Liver (tissue), 9 donors: Measurements from ENCODE around the gene SLIT3. TPM values are rescaled to one million over a fixed set of nuclear protein-coding genes. Genes with fewer than 3 reads are reported as not detected.

Experiments
- DNase-seq: peaks from one replicate; pipeline ENCODE4 v3.0.0-alpha.2; 2017; ENCODE audit warnings: low spot score
- H3K27ac ChIP-seq, 2 donors: one replicate each; pipeline ENCODE4 v1.7.0; 2013; ENCODE audit warnings: inconsistent platforms in 2 of 2, low read length in 2 of 2, control low read depth in 1 of 2, low read depth in 1 of 2, mild to moderate bottlenecking in 1 of 2
- H3K27me3 ChIP-seq, 4 donors: one replicate each; pipeline versions ENCODE4 v1.6.1 to v1.7.0; 2013; ENCODE audit warnings: low read length in 3 of 4, inconsistent platforms in 1 of 4, mild to moderate bottlenecking in 1 of 4, moderate library complexity in 1 of 4; ENCODE audit not compliant: control insufficient read depth in 4 of 4, insufficient read depth in 4 of 4
- H3K36me3 ChIP-seq, 4 donors: one replicate each; pipeline versions ENCODE4 v1.6.1 to v1.7.0; 2013; ENCODE audit warnings: low read length in 3 of 4, mild to moderate bottlenecking in 3 of 4, low read depth in 1 of 4, moderate library complexity in 1 of 4; ENCODE audit not compliant: control insufficient read depth in 4 of 4, insufficient read depth in 3 of 4
- H3K4me1 ChIP-seq, 4 donors: one replicate each; pipeline versions ENCODE4 v1.6.1 to v1.7.0; 2013; ENCODE audit warnings: low read length in 3 of 4, mild to moderate bottlenecking in 3 of 4, moderate library complexity in 1 of 4; ENCODE audit not compliant: control insufficient read depth in 4 of 4, insufficient read depth in 4 of 4
- H3K4me3 ChIP-seq, 3 donors: one replicate each; pipeline versions ENCODE4 v1.6.1 to v1.7.0; 2013; ENCODE audit warnings: low read length in 3 of 3, control low read depth in 1 of 3, low read depth in 1 of 3, mild to moderate bottlenecking in 1 of 3
- H3K9ac ChIP-seq, 2 donors: one replicate each; pipeline ENCODE4 v1.7.0; 2013; ENCODE audit warnings: low read length in 2 of 2, mild to moderate bottlenecking in 2 of 2, moderate library complexity in 2 of 2, control low read depth in 1 of 2, low read depth in 1 of 2
- H3K9me3 ChIP-seq, 4 donors: one replicate each; pipeline versions ENCODE4 v1.6.1 to v1.7.0; 2013; ENCODE audit warnings: low read length in 3 of 4; ENCODE audit not compliant: control insufficient read depth in 4 of 4
- EGR1 ChIP-seq, 2 donors: IDR thresholded peaks; 2 replicates each; pipeline ENCODE4 v1.6.1; 2016 to 2018; ENCODE audit warnings: antibody characterized with exemption in 2 of 2, low read depth in 2 of 2
- FOXA1 ChIP-seq: IDR thresholded peaks from 2 replicates; pipeline ENCODE4 v1.6.1; 2016; ENCODE audit warnings: antibody characterized with exemption
- FOXA2 ChIP-seq: IDR thresholded peaks from 2 replicates; pipeline ENCODE4 v1.6.1; 2016; ENCODE audit warnings: antibody characterized with exemption
- GABPA ChIP-seq, 2 donors: IDR thresholded peaks in 1 of 2; conservative IDR thresholded peaks in 1 of 2; 2 replicates each; pipeline ENCODE4 v1.6.1; 2016; ENCODE audit warnings: antibody characterized with exemption in 2 of 2, mild to moderate bottlenecking in 1 of 2, moderate library complexity in 1 of 2
- HNF4A ChIP-seq, 2 donors: conservative IDR thresholded peaks; 2 replicates each; pipeline ENCODE4 v1.6.1; 2016; ENCODE audit warnings: antibody characterized with exemption in 2 of 2, mild to moderate bottlenecking in 2 of 2
- HNF4G ChIP-seq: IDR thresholded peaks from 2 replicates; pipeline ENCODE4 v1.6.1; 2016; ENCODE audit warnings: antibody characterized with exemption
- JUND ChIP-seq, 2 donors: IDR thresholded peaks; 2 replicates each; pipeline ENCODE4 v1.6.1; 2016; ENCODE audit warnings: antibody characterized with exemption in 2 of 2
- NR2F2 ChIP-seq: IDR thresholded peaks from 2 replicates; pipeline ENCODE4 v1.6.1; 2016; ENCODE audit warnings: antibody characterized with exemption
- RAD21 ChIP-seq, 2 donors: IDR thresholded peaks; 2 replicates each; pipeline ENCODE4 v1.6.1; 2016; ENCODE audit warnings: antibody characterized with exemption in 2 of 2, mild to moderate bottlenecking in 2 of 2
- RXRA ChIP-seq, 2 donors: IDR thresholded peaks; 2 replicates each; pipeline ENCODE4 v1.6.1; 2017 to 2018; ENCODE audit warnings: antibody characterized with exemption in 2 of 2, mild to moderate bottlenecking in 1 of 2
- SP1 ChIP-seq: IDR thresholded peaks from 2 replicates; pipeline ENCODE4 v1.6.1; 2018; ENCODE audit warnings: antibody characterized with exemption, mild to moderate bottlenecking
- TAF1 ChIP-seq: conservative IDR thresholded peaks from 2 replicates; pipeline ENCODE4 v1.6.1; 2016; ENCODE audit warnings: antibody characterized with exemption, mild to moderate bottlenecking
- YY1 ChIP-seq: IDR thresholded peaks from 2 replicates; pipeline ENCODE4 v1.6.1; 2016; ENCODE audit warnings: antibody characterized with exemption, mild to moderate bottlenecking
- WGBS: extraction: QIAGEN DNeasy Blood & Tissue Kit; methylation state at CpG from one replicate; pipeline ENCODE4 v1.1.7; 2013; 5-methylcytosine and 5-hydroxymethylcytosine counted together
- polyA plus RNA-seq, 2 donors: library from polyadenylated mRNA; stranded (reverse) in 1 of 2; unstranded in 1 of 2; fragments of 200-250 nt in 1 of 2; fragments of >200 nt in 1 of 2; fragmentation: Nextera tagmentation in 1 of 2; extraction: Ambion mirVana in 1 of 2; gene quantifications; one replicate each; pipeline versions ENCODE4 v1.2.1 to v1.2.3, GENCODE V29; 2013 to 2015
- total RNA-seq, 2 donors: library from RNA; depleted of rRNA; stranded (reverse); fragments of >200 nt; gene quantifications; one replicate each; pipeline ENCODE4 v1.2.3, GENCODE V29; 2014
- TF ChIP-seq, protein P1 (sequence below): IDR thresholded peaks from 2 replicates; pipeline ENCODE4 v1.6.1; 2016; ENCODE audit warnings: antibody characterized with exemption
- TF ChIP-seq, protein P2 (sequence below): fragments of 150-350 bp; IDR thresholded peaks from 2 replicates; pipeline ENCODE4 v1.5.1; 2017; ENCODE audit warnings: improper control_type of control experiment, low read depth, low read length; ENCODE audit not compliant: missing input control
- TF ChIP-seq, protein P3 (sequence below): IDR thresholded peaks from 2 replicates; pipeline ENCODE4 v1.6.1; 2016; ENCODE audit warnings: antibody characterized with exemption
- TF ChIP-seq, protein P4 (sequence below): IDR thresholded peaks from 2 replicates; pipeline ENCODE4 v1.6.1; 2016; ENCODE audit warnings: antibody characterized with exemption
- TF ChIP-seq, protein P5 (sequence below): IDR thresholded peaks from 2 replicates; pipeline ENCODE4 v1.6.1; 2016; ENCODE audit warnings: antibody characterized with exemption, mild to moderate bottlenecking
- donor health status: healthy.
- donor health status: healthy.
- donor health status: healthy.
- donor health status: healthy.
- donor health status: healthy.

Gene SLIT3
- total and polyA plus RNA-seq, 4 donors, result 0.61 to 1.3 (median 0.91) TPM

DNA sequence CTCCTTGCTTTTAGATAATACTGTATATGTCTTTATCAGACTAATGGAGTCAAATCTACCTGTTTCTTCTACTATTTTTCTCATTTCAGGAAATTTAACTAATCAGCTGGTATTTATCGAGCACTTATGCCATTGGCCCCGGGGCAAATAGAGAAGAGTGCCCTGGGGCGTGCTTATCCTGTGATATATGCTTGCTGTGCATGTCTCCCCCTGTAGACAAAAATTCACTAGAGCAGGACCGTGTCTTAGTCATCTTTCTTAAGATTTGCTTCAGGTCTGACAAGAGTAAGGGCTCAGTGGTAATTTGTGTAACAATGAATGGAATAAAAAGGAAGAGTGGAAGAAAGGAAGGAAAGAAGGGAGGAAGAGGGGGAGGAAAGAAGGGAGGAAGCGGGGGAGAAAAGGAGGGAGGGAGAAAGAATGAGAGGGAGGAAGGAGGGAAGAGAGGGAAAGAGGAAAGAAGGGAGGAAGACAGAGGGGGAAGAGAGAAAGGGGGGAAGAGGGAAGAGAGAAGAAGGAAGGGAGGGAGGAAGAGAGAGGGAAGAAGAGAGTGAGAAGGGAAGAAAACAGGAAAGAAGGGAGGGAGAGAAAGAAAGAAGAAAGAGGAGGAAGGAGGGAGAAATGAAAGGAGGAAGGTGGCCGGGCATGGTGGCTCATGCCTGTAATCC, 426.1 kb downstream of the SLIT3 start:
- WGBS, result 71% methylated on average over 6 of the region's 6 CpGs
- no peak overlapping the region for H3K4me3 ChIP-seq

DNA sequence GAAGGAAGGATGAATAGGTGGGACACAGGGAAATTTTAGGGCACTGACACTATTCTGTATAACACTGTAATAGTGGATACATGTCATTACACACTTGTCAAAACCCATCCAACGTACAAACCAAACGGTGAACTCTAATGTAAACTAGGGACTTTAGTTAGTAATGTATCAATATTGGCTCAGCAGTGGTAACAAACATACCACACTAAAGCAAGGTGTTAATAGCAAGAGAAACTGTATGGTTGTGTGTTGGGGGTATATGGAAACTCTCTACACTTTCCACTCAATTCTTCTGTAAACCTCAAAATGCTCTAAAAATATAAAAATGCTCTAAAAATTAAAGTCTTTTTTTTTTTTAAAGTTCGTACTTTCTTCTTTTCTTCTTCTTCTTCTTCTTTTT, 428.7 kb downstream of the SLIT3 start:
- Histone ChIP-seq H3K27ac (no peak overlapping the region), H3K9ac (no peak overlapping the region), H3K4me1 (no peaks in the 10 kb centered on the region), H3K36me3 (no peaks in the 10 kb centered on the region), H3K27me3 (no peaks in the 10 kb centered on the region), H3K9me3 (no peaks in the 10 kb centered on the region), H3K4me3 (no peak overlapping the region)
- 43% methylated on average over 3 of the region's 3 CpGs for WGBS
- DNase-seq, result no peak
- no peak for TF ChIP-seq TAF1
- no peak for TF ChIP-seq JUND (IDR thresholded peaks at IDR 0.05)
- no peak for TF ChIP-seq NR2F2
- TF ChIP-seq SP1, result no peak
- no peak for TF ChIP-seq GABPA (IDR thresholded peaks at IDR 0.05 in 1 of 2, conservative IDR thresholded peaks at IDR 0.05 in 1 of 2)
- no peak for TF ChIP-seq FOXA1
- no peak for TF ChIP-seq YY1
- TF ChIP-seq RXRA (IDR thresholded peaks at IDR 0.05), result no peak
- TF ChIP-seq, protein P1, sequence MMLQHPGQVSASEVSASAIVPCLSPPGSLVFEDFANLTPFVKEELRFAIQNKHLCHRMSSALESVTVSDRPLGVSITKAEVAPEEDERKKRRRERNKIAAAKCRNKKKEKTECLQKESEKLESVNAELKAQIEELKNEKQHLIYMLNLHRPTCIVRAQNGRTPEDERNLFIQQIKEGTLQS, result no peak
- TF ChIP-seq, protein P2, sequence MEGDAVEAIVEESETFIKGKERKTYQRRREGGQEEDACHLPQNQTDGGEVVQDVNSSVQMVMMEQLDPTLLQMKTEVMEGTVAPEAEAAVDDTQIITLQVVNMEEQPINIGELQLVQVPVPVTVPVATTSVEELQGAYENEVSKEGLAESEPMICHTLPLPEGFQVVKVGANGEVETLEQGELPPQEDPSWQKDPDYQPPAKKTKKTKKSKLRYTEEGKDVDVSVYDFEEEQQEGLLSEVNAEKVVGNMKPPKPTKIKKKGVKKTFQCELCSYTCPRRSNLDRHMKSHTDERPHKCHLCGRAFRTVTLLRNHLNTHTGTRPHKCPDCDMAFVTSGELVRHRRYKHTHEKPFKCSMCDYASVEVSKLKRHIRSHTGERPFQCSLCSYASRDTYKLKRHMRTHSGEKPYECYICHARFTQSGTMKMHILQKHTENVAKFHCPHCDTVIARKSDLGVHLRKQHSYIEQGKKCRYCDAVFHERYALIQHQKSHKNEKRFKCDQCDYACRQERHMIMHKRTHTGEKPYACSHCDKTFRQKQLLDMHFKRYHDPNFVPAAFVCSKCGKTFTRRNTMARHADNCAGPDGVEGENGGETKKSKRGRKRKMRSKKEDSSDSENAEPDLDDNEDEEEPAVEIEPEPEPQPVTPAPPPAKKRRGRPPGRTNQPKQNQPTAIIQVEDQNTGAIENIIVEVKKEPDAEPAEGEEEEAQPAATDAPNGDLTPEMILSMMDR, result no peak
- no peak for TF ChIP-seq HNF4G
- no peak for TF ChIP-seq HNF4A (conservative IDR thresholded peaks at IDR 0.05)
- TF ChIP-seq, protein P3, sequence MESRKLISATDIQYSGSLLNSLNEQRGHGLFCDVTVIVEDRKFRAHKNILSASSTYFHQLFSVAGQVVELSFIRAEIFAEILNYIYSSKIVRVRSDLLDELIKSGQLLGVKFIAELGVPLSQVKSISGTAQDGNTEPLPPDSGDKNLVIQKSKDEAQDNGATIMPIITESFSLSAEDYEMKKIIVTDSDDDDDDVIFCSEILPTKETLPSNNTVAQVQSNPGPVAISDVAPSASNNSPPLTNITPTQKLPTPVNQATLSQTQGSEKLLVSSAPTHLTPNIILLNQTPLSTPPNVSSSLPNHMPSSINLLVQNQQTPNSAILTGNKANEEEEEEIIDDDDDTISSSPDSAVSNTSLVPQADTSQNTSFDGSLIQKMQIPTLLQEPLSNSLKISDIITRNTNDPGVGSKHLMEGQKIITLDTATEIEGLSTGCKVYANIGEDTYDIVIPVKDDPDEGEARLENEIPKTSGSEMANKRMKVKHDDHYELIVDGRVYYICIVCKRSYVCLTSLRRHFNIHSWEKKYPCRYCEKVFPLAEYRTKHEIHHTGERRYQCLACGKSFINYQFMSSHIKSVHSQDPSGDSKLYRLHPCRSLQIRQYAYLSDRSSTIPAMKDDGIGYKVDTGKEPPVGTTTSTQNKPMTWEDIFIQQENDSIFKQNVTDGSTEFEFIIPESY, result no peak
- TF ChIP-seq, protein P4, sequence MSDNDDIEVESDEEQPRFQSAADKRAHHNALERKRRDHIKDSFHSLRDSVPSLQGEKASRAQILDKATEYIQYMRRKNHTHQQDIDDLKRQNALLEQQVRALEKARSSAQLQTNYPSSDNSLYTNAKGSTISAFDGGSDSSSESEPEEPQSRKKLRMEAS, result no peak
- no peak for TF ChIP-seq FOXA2
- no peak for TF ChIP-seq RAD21 (IDR thresholded peaks at IDR 0.05)
- no peak for TF ChIP-seq EGR1 (IDR thresholded peaks at IDR 0.05; ENCODE audit: low read depth in 2 of 2)
- TF ChIP-seq, protein P5, sequence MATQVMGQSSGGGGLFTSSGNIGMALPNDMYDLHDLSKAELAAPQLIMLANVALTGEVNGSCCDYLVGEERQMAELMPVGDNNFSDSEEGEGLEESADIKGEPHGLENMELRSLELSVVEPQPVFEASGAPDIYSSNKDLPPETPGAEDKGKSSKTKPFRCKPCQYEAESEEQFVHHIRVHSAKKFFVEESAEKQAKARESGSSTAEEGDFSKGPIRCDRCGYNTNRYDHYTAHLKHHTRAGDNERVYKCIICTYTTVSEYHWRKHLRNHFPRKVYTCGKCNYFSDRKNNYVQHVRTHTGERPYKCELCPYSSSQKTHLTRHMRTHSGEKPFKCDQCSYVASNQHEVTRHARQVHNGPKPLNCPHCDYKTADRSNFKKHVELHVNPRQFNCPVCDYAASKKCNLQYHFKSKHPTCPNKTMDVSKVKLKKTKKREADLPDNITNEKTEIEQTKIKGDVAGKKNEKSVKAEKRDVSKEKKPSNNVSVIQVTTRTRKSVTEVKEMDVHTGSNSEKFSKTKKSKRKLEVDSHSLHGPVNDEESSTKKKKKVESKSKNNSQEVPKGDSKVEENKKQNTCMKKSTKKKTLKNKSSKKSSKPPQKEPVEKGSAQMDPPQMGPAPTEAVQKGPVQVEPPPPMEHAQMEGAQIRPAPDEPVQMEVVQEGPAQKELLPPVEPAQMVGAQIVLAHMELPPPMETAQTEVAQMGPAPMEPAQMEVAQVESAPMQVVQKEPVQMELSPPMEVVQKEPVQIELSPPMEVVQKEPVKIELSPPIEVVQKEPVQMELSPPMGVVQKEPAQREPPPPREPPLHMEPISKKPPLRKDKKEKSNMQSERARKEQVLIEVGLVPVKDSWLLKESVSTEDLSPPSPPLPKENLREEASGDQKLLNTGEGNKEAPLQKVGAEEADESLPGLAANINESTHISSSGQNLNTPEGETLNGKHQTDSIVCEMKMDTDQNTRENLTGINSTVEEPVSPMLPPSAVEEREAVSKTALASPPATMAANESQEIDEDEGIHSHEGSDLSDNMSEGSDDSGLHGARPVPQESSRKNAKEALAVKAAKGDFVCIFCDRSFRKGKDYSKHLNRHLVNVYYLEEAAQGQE, result no peak

More for the DNA sequence above, 426.1 kb downstream of the SLIT3 start:
- Histone ChIP-seq H3K9me3 (no peaks in the 10 kb centered on the region), H3K9ac (no peak overlapping the region), H3K4me1 (peaks cover 4 to 16% (median 6%) of the 10 kb centered on the region in 4 donors), H3K27ac (no peak overlapping the region), H3K27me3 (no peaks in the 10 kb centered on the region), H3K36me3 (no peaks in the 10 kb centered on the region)
- no peak for DNase-seq
- TF ChIP-seq, protein P4, result no peak
- no peak for TF ChIP-seq TAF1
- TF ChIP-seq HNF4G, result no peak
